Ovary (tissue), 3 donors: Measurements from ENCODE around the gene TAF4.

Experiments used
- CTCF ChIP-seq, 3 donors: fragments of 450-650 bp in 2 of 3; fragments of 200-600 bp in 1 of 3; IDR thresholded peaks; one replicate each; pipeline versions ENCODE4 v1.5.1 to v1.8.0; 2016 to 2022; ENCODE audit warnings: antibody characterized with exemption in 3 of 3, mild to moderate bottlenecking in 1 of 3
- POLR2A ChIP-seq: fragments of 450-650 bp; IDR thresholded peaks from one replicate; pipeline ENCODE4 v1.6.1; 2017; ENCODE audit warnings: antibody characterized with exemption, mild to moderate bottlenecking, moderate library complexity
- donor health status: DM: no; HTN: no; CAD: no.

DNA sequence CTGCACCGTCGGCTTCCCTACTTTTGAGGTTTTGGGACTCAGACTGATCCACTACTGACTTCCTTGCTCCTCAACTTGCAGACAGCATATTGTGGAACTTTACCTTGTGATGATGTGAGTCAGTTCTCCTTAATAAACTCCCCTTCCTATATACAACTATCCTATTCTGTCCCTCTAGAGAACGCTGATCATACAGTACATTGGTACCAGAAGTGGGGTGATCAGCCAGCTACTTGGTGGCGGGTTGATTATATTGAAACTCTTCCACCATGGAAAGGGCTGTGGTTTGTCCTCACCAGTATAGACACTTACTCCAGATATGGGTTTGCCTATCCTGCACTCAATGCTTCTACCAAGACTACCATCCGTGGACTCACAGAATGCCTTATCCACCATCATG lies 7.6 kb upstream of the TAF4 start:
- TF ChIP-seq POLR2A (no peak), CTCF (IDR thresholded peaks at IDR 0.05) (no peak)
